ENCODE results near the gene DIAPH3. TPM values are rescaled to one million over a fixed set of nuclear protein-coding genes. Genes with fewer than 3 reads are reported as not detected.
"Not testable (repeated sequence)": the region's sequence is repeated elsewhere in the genome, so short reads cannot be mapped to it uniquely, and the experiment has no call there.

DIAPH3 gene
- total and polyA plus RNA-seq, 2 of the 8 experiments (the other 6 are each of a cell fraction or from before 2014, with no cell fraction given) = 8.0 to 30.8 TPM

DNA sequence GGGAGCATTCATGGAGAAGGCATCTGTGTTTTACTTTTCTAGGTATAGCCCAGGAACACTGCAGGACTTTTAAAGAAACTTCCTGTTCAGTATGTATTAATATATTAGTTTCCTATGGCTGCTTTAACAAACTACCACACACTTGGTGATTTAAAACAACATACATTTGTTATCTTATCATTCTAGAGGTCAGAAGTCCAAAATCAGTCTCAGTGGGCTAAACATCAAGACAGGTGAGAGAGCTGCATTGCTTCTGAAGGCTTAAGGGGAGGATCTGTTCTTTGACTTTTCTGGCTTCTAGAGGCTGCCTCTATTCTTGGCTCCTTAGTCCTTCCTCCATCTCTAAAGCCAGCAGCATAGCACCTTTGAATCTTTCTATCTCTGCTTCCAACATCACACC is 37.6 kb upstream of the DIAPH3 start:
- no peak overlapping the region for H2BK20ac ChIP-seq (ENCODE audit: low read length)
- H2BK15ac ChIP-seq (ENCODE audit: low read length) = no peak overlapping the region
- no peak overlapping the region for H3K4ac ChIP-seq (replicated peaks; ENCODE audit: insufficient read length, low read depth, low read length)
- H3K4me3 ChIP-seq (ENCODE audit: extremely low read depth in 1 of 4, insufficient read depth in 2 of 4, low read depth in 3 of 4, low read length in 4 of 4) = no peak overlapping the region
- no peaks in the 10 kb centered on the region for H3K23me2 ChIP-seq (ENCODE audit: low read depth, low read length)
- H2BK120ac ChIP-seq (replicated peaks; ENCODE audit: low read depth, low read length) = no peak overlapping the region
- DNase-seq (ENCODE audit: low read depth in 1 of 2, low spot score in 2 of 2) = no peak
- no peak overlapping the region for H4K91ac ChIP-seq (replicated peaks; ENCODE audit: insufficient read length, low read length)
- no peak for TF ChIP-seq GTF2F1 (IDR thresholded peaks at IDR 0.05; ENCODE audit: borderline replicate concordance, low read depth, low read length)
- no peak for TF ChIP-seq BCL11A (IDR thresholded peaks at IDR 0.05; ENCODE audit: low read depth in 2 of 2, low read length in 2 of 2)
- ChIA-PET POLR2A (ENCODE audit: partially characterized antibody) (interaction anchor here (1.0 kb wide), 1 partner anchor 17 kb away, joined by 3 read pairs; no protein-coding TSS in a partner anchor), CTCF (ENCODE audit: partially characterized antibody) (interaction anchor here (1.0 kb wide), 1 partner anchor 128 kb away, joined by 3 read pairs; no protein-coding TSS in a partner anchor)
- no peak overlapping the region for H2AFZ ChIP-seq (ENCODE audit: low read length)
- no peak overlapping the region for H3K4me2 ChIP-seq (ENCODE audit: insufficient read depth in 1 of 2, low read depth in 2 of 2, low read length in 2 of 2)
- H3K9me3 ChIP-seq (ENCODE audit: insufficient read depth in 2 of 2, low read depth in 1 of 2, low read length in 1 of 2) = no peaks in the 10 kb centered on the region; a peak in 1 of 4 replicates
- H3K14ac ChIP-seq (ENCODE audit: insufficient read length) = no peak overlapping the region
- no peak overlapping the region for H2BK12ac ChIP-seq (ENCODE audit: low read depth, low read length)
- H3K36me3 ChIP-seq (ENCODE audit: control insufficient read depth in 2 of 4, insufficient read depth in 4 of 4, low read length in 3 of 4) = no peaks in the 10 kb centered on the region
- no peak overlapping the region for H3K56ac ChIP-seq (replicated peaks; ENCODE audit: insufficient read length, low read depth, low read length)
- no peak overlapping the region for H2BK5ac ChIP-seq (ENCODE audit: low read depth, low read length)
- no peak overlapping the region for H4K5ac ChIP-seq (ENCODE audit: insufficient read length, low read depth, low read length)
- no peaks in the 10 kb centered on the region for H3K27me3 ChIP-seq (replicated peaks in 1 of 4; ENCODE audit: control insufficient read depth in 3 of 4, extremely low read depth in 1 of 4, insufficient read depth in 3 of 4, low read length in 3 of 4)
- no peak for FAIRE-seq
- no peak overlapping the region for H4K8ac ChIP-seq (ENCODE audit: extremely low read depth, insufficient read depth, low read length)
- no peak overlapping the region for H3K23ac ChIP-seq (ENCODE audit: insufficient read length)
- no peak overlapping the region for H3K18ac ChIP-seq (ENCODE audit: extremely low read depth, low read length)
- no peak overlapping the region for H2AK5ac ChIP-seq (ENCODE audit: low read depth, low read length)
- H3K27ac ChIP-seq (ENCODE audit: low read depth, low read length) = no peak overlapping the region
- H3K4me1 ChIP-seq (replicated peaks in 1 of 4; ENCODE audit: control insufficient read depth in 3 of 4, insufficient read depth in 4 of 4, low read length in 3 of 4) = no peaks in the 10 kb centered on the region
- no peak overlapping the region for H3K9ac ChIP-seq (replicated peaks in 1 of 4; ENCODE audit: extremely low read depth in 1 of 4, low read depth in 3 of 4, low read length in 3 of 4)
- H3K79me2 ChIP-seq (ENCODE audit: control insufficient read depth in 1 of 2, insufficient read depth in 2 of 2, low read length in 2 of 2) = no peaks in the 10 kb centered on the region
- H4K20me1 ChIP-seq (replicated peaks in 1 of 2; ENCODE audit: control insufficient read depth in 1 of 2, insufficient read depth in 2 of 2, low read length in 2 of 2) = no peaks in the 10 kb centered on the region
- H3K79me1 ChIP-seq (ENCODE audit: low read depth, low read length) = no peaks in the 10 kb centered on the region

DNA sequence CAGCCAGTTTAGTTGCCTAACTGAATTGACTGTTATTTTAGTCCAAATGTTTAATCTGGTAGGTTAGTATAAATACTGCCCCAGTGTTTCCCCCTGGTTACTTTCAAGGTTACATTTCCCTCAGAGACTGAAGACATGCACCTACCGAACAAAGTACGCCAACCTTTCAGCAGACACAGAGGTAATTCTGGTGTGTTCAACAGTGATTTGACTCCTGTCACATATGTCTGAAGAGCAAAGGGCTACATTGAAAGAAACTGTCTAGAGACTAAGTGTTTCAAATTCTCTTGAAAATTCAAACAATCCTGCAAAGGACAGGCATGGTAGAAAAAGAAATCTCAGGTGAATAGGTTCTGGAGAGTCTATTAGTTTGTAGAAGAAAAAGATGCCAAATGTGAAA is 32.2 kb upstream of the DIAPH3 start:
- H3K27me3 ChIP-seq (replicated peaks in 1 of 4; ENCODE audit: control insufficient read depth in 3 of 4, extremely low read depth in 1 of 4, insufficient read depth in 3 of 4, low read length in 3 of 4); H3K4me2 ChIP-seq (ENCODE audit: insufficient read depth in 1 of 2, low read depth in 2 of 2, low read length in 2 of 2); H2BK120ac ChIP-seq (replicated peaks; ENCODE audit: low read depth, low read length); H2BK15ac ChIP-seq (ENCODE audit: low read length); H4K5ac ChIP-seq (ENCODE audit: insufficient read length, low read depth, low read length); H2BK20ac ChIP-seq (ENCODE audit: low read length); H4K91ac ChIP-seq (replicated peaks; ENCODE audit: insufficient read length, low read length); POLR2A ChIA-PET (ENCODE audit: partially characterized antibody); H2AK5ac ChIP-seq (ENCODE audit: low read depth, low read length); H3K56ac ChIP-seq (replicated peaks; ENCODE audit: insufficient read length, low read depth, low read length); H2AFZ ChIP-seq (ENCODE audit: low read length); FAIRE-seq; H3K9ac ChIP-seq (replicated peaks in 1 of 4; ENCODE audit: extremely low read depth in 1 of 4, low read depth in 3 of 4, low read length in 3 of 4); H4K8ac ChIP-seq (ENCODE audit: extremely low read depth, insufficient read depth, low read length); H3K79me2 ChIP-seq (ENCODE audit: control insufficient read depth in 1 of 2, insufficient read depth in 2 of 2, low read length in 2 of 2); H3K4me3 ChIP-seq (ENCODE audit: extremely low read depth in 1 of 4, insufficient read depth in 2 of 4, low read depth in 3 of 4, low read length in 4 of 4); H3K27ac ChIP-seq (ENCODE audit: low read depth, low read length); H3K9me3 ChIP-seq (ENCODE audit: insufficient read depth in 2 of 2, low read depth in 1 of 2, low read length in 1 of 2); H3K14ac ChIP-seq (ENCODE audit: insufficient read length); H3K79me1 ChIP-seq (ENCODE audit: low read depth, low read length); DNase-seq (ENCODE audit: low read depth in 1 of 2, low spot score in 2 of 2); H3K4ac ChIP-seq (replicated peaks; ENCODE audit: insufficient read length, low read depth, low read length); H2BK5ac ChIP-seq (ENCODE audit: low read depth, low read length); H4K20me1 ChIP-seq (replicated peaks in 1 of 2; ENCODE audit: control insufficient read depth in 1 of 2, insufficient read depth in 2 of 2, low read length in 2 of 2); H3K18ac ChIP-seq (ENCODE audit: extremely low read depth, low read length); H3K4me1 ChIP-seq (replicated peaks in 1 of 4; ENCODE audit: control insufficient read depth in 3 of 4, insufficient read depth in 4 of 4, low read length in 3 of 4); H3K36me3 ChIP-seq (ENCODE audit: control insufficient read depth in 2 of 4, insufficient read depth in 4 of 4, low read length in 3 of 4); H3K23ac ChIP-seq (ENCODE audit: insufficient read length); H2BK12ac ChIP-seq (ENCODE audit: low read depth, low read length); H3K23me2 ChIP-seq (ENCODE audit: low read depth, low read length): not testable (repeated sequence)
- WGBS, 2 experiments (ENCODE audit: extremely low coverage in 1 of 2, insufficient coverage in 1 of 2, insufficient read length in 1 of 2, insufficient replicate concordance in 2 of 2, low coverage in 1 of 2, low lambda C conversion rate in 2 of 2, missing lambda C conversion rate in 1 of 2) = 94% methylated on average over 2 of the region's 2 CpGs; no CpG with 5 or more reads in 1 of the 2 experiments
- CTCF ChIA-PET (ENCODE audit: partially characterized antibody) = interaction anchor here (0.8 kb wide), 1 partner anchor 138 kb away, joined by 4 read pairs; no protein-coding TSS in a partner anchor

Data from H1 (cell line).